ENCODE results near the gene WDR45B.
A peak's percentile ranks its signal among the peaks of the same experiment; 100 is the strongest.

The WDR45B gene

DNA sequence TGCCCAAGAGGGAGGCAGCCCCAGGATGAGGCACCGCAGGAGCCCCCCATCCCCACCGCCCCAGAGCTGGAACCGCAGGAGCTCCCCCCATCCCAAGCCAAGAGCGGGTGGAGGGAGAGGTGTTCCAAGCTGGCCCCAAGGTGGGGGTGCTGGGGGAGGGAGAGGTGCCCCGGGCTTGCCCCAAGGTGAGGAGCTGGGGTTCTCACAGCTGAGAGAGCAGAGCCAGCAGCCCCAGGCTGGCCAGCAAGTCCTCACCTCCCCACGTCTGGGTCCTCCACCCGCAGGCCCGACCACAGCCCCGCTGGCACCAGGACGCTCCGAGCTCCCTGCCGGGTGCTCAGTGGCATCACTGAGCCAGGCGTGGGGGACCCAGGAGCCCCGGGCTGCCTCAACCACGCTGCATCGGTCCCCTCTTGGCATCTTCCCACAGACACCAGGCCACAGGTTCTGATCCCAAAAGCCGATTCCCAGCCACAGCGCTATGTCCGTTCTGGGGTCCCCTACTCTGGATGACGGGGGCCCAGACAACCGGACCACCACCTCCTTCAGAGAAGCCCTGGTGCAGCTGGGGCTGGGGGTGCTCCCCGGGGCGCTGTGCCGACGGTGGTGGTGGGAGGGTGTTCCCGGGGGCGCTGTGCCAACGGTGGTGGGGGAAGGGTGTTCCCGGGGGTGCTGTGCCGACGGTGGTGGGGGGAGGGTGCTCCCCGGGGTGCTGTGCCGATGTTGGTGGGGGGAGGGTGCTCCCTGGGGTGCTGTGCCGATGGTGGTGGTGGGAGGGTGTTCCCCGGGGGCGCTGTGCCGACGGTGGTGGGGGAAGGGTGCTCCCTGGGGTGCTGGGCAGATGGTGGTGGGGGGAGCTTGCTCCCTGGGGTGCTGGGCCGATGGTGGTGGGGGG, 15.4 kb upstream of the WDR45B start:
- no peak overlapping the region for H3K27ac ChIP-seq (ENCODE audit: poor library complexity, severe bottlenecking)
- ATAC-seq (ENCODE audit: low read depth) (no peak), DNase-seq (ENCODE audit: low spot score) (no peak)
- no peaks in the 10 kb centered on the region for H3K27me3 ChIP-seq (ENCODE audit: insufficient read depth, poor library complexity, severe bottlenecking)
- H3K4me3 ChIP-seq (ENCODE audit: severe bottlenecking): no peak overlapping the region
- no peaks in the 10 kb centered on the region for H3K36me3 ChIP-seq (ENCODE audit: low read depth)
- TF ChIP-seq, protein P1, sequence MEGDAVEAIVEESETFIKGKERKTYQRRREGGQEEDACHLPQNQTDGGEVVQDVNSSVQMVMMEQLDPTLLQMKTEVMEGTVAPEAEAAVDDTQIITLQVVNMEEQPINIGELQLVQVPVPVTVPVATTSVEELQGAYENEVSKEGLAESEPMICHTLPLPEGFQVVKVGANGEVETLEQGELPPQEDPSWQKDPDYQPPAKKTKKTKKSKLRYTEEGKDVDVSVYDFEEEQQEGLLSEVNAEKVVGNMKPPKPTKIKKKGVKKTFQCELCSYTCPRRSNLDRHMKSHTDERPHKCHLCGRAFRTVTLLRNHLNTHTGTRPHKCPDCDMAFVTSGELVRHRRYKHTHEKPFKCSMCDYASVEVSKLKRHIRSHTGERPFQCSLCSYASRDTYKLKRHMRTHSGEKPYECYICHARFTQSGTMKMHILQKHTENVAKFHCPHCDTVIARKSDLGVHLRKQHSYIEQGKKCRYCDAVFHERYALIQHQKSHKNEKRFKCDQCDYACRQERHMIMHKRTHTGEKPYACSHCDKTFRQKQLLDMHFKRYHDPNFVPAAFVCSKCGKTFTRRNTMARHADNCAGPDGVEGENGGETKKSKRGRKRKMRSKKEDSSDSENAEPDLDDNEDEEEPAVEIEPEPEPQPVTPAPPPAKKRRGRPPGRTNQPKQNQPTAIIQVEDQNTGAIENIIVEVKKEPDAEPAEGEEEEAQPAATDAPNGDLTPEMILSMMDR (IDR thresholded peaks at IDR 0.05; ENCODE audit: poor library complexity, severe bottlenecking): no peak
- H3K9me3 ChIP-seq (ENCODE audit: severe bottlenecking): no peaks in the 10 kb centered on the region
- no peaks in the 10 kb centered on the region for H3K4me1 ChIP-seq (ENCODE audit: insufficient read depth, poor library complexity, severe bottlenecking)

DNA sequence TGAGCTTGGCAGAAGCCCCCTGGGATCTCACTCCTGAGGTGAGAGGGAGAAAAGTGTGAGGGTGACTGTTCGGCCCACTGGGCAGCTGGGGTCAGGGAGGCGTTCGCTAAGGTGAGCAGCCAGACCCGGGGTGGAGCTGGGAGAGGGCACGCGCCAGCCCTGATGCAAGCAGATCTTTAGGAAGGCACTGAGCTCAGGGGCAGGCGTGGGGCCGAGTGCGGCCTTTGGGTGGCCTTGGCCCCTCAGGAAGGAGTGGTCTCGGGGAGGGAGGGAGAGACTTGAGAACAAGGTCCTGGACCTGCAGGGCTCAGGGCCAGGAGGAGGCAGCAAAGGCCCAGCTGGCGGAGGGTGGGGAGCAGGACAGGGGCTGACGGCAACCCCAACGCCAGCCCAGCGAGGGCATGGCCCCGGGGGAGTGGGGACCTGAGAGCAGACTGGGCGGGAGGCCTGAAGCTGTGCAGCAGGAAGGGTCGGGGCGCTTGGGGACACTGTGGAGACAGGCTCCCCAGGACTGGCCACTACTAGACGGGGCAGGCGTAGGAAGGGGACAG, 14.5 kb upstream of the WDR45B start:
- TF ChIP-seq, protein P1 (IDR thresholded peaks at IDR 0.05; ENCODE audit: poor library complexity, severe bottlenecking): no peak
- Histone ChIP-seq H3K27ac (ENCODE audit: poor library complexity, severe bottlenecking) (no peak overlapping the region), H3K4me1 (ENCODE audit: insufficient read depth, poor library complexity, severe bottlenecking) (no peaks in the 10 kb centered on the region), H3K27me3 (ENCODE audit: insufficient read depth, poor library complexity, severe bottlenecking) (no peaks in the 10 kb centered on the region), H3K36me3 (ENCODE audit: low read depth) (no peaks in the 10 kb centered on the region), H3K4me3 (ENCODE audit: severe bottlenecking) (no peak overlapping the region), H3K9me3 (ENCODE audit: severe bottlenecking) (no peaks in the 10 kb centered on the region)
- DNase-seq (ENCODE audit: low spot score) (no peak), ATAC-seq (ENCODE audit: low read depth) (no peak; the same call in 1 of the 3 replicates)

DNA sequence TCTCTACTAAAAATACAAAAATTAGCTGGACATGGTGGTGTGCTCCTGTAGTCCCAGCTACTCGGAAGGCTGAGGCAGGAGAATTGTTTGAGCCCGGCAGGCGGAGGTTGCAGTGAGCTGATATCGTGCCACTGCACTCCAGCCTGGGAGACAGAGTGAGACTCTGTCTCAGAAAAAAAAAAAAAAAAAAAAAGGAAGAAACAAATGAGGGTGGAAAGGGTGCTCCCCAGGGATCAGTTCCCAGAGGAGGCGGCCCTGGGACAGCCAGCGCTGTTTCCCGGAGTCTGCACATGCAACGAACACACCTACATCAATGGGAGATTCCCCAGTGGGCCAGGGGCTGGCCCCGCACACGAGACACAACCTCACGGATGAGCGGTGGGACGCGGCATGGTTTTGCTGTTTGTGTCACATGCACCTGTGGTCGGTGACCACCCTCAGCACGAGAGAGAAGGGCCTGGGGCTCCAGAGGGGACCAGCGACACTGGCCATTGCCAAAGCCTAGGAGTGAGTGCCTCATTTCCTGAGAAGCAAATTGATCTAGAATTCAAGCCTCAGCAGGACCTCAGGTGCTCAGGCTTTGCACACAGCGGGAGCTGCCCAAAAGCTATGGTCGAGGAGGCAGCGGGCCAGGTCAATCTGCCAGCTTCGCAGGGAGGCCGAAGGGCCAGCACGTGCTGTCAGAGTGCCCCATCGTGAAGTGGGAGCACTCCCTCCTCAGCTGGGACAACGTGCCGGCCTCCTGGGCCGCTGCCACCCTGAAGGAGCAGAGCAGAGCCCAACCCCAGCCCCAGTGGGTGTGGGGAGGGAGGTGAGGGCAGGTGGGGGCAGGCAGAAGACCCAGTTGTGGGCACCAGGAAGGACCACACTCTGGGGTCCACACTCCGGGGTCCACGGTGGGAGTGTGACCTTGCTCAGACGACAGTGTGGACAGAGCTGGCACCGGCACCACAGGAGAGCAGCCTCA, 13.8 kb upstream of the WDR45B start:
- DNase-seq (ENCODE audit: low spot score) (no peak), ATAC-seq (ENCODE audit: low read depth) (no peak)
- TF ChIP-seq, protein P1 (IDR thresholded peaks at IDR 0.05; ENCODE audit: poor library complexity, severe bottlenecking): no peak
- Histone ChIP-seq H3K36me3 (ENCODE audit: low read depth) (no peaks in the 10 kb centered on the region), H3K27me3 (ENCODE audit: insufficient read depth, poor library complexity, severe bottlenecking) (no peaks in the 10 kb centered on the region), H3K4me3 (ENCODE audit: severe bottlenecking) (no peak overlapping the region), H3K4me1 (ENCODE audit: insufficient read depth, poor library complexity, severe bottlenecking) (no peaks in the 10 kb centered on the region), H3K27ac (ENCODE audit: poor library complexity, severe bottlenecking) (no peak overlapping the region), H3K9me3 (ENCODE audit: severe bottlenecking) (no peaks in the 10 kb centered on the region)

GRCh38 chr17:82659886-82660285, 11.6 kb upstream of the WDR45B start:
- peak; percentile 49 for DNase-seq (ENCODE audit: low spot score)
- Histone ChIP-seq H3K9me3 (ENCODE audit: severe bottlenecking) (no peaks in the 10 kb centered on the region), H3K27ac (ENCODE audit: poor library complexity, severe bottlenecking) (no peak overlapping the region), H3K36me3 (ENCODE audit: low read depth) (no peaks in the 10 kb centered on the region), H3K4me1 (ENCODE audit: insufficient read depth, poor library complexity, severe bottlenecking) (no peaks in the 10 kb centered on the region), H3K4me3 (ENCODE audit: severe bottlenecking) (no peak overlapping the region), H3K27me3 (ENCODE audit: insufficient read depth, poor library complexity, severe bottlenecking) (no peaks in the 10 kb centered on the region)
- TF ChIP-seq, protein P1 (IDR thresholded peaks at IDR 0.05; ENCODE audit: poor library complexity, severe bottlenecking): no peak
- no peak for ATAC-seq (ENCODE audit: low read depth)
